Right forelimb (tissue), 1 donor: ENCODE measurements around the gene COP1.
"Not testable (repeated sequence)": the region's sequence is repeated elsewhere in the genome, so short reads cannot be mapped to it uniquely, and the experiment has no call there.

ENCODE experiments used
- DNase-seq: peaks from one replicate; pipeline ENCODE4 v3.0.0-alpha.2; 2018

COP1 gene

GRCh38 chr1:176119549-176119948 is 87.5 kb downstream of the COP1 start:
- DNase-seq, result no peak

GRCh38 chr1:176118985-176119384 is 88.1 kb downstream of the COP1 start:
- DNase-seq, result no peak

GRCh38 chr1:176111835-176112234 is 95.3 kb downstream of the COP1 start:
- DNase-seq, result no peak

- DNase-seq, result no peak
Measured at GRCh38 chr1:176110203-176110602, 96.9 kb downstream of the COP1 start.

- no peak for DNase-seq
Measured at GRCh38 chr1:176102768-176103350, 104.2 kb downstream of the COP1 start.

GRCh38 chr1:176101951-176102642 is 105.0 kb downstream of the COP1 start:
- no peak for DNase-seq

- DNase-seq, result no peak
Measured at GRCh38 chr1:176098560-176098959, 108.5 kb downstream of the COP1 start.

GRCh38 chr1:176096015-176096414 is 111.1 kb downstream of the COP1 start:
- DNase-seq, result no peak

GRCh38 chr1:176090766-176091165 is 116.3 kb downstream of the COP1 start:
- DNase-seq, result no peak

- not testable (repeated sequence) for DNase-seq
Measured at GRCh38 chr1:176087746-176088145, 119.3 kb downstream of the COP1 start.

- DNase-seq, result no peak
Measured at GRCh38 chr1:176073524-176074157, 133.4 kb downstream of the COP1 start.

- no peak for DNase-seq
Measured at GRCh38 chr1:176068901-176069300, 138.2 kb downstream of the COP1 start.

GRCh38 chr1:176068256-176068655 is 138.8 kb downstream of the COP1 start:
- no peak for DNase-seq

- DNase-seq, result no peak
Measured at GRCh38 chr1:176066709-176067108, 140.4 kb downstream of the COP1 start.

- DNase-seq, result no peak
Measured at GRCh38 chr1:176058686-176059085, 148.4 kb downstream of the COP1 start.

- no peak for DNase-seq
Measured at GRCh38 chr1:176056312-176056711, 150.8 kb downstream of the COP1 start.

- DNase-seq, result no peak
Measured at GRCh38 chr1:176055398-176055797, 151.7 kb downstream of the COP1 start.

- no peak for DNase-seq
Measured at GRCh38 chr1:176051902-176052518, 155.1 kb downstream of the COP1 start.

- DNase-seq, result no peak
Measured at GRCh38 chr1:176051402-176051801, 155.7 kb downstream of the COP1 start.

- DNase-seq, result no peak
Measured at GRCh38 chr1:176049582-176049981, 157.5 kb downstream of the COP1 start.

GRCh38 chr1:176046926-176047325 is 160.2 kb downstream of the COP1 start:
- no peak for DNase-seq

GRCh38 chr1:176043537-176043936 is 163.5 kb downstream of the COP1 start:
- DNase-seq, result no peak

- no peak for DNase-seq
Measured at GRCh38 chr1:176033881-176034280, 173.2 kb downstream of the COP1 start.

GRCh38 chr1:176033474-176033873 is 173.6 kb downstream of the COP1 start:
- no peak for DNase-seq
